Activated CD4-positive, alpha-beta T cell treated with anti-CD3 and anti-CD28 coated beads for 48 hours (primary cell): ENCODE measurements around the gene TMPRSS13.
"Not testable (repeated sequence)": the region's sequence is repeated elsewhere in the genome, so short reads cannot be mapped to it uniquely, and the experiment has no call there.

Source experiments
- DNase-seq: peaks from one replicate; pipeline ENCODE4 v3.0.0-alpha.2; 2020

TMPRSS13 gene

GRCh38 chr11:117929916-117930570 lies 841 bp upstream of the TMPRSS13 start:
- DNase-seq: no peak

- DNase-seq: no peak
Measured at GRCh38 chr11:117928446-117929141, 608 bp downstream of the TMPRSS13 start.

GRCh38 chr11:117927926-117928325 lies 1.3 kb downstream of the TMPRSS13 start:
- no peak for DNase-seq

- DNase-seq: not testable (repeated sequence)
Measured at GRCh38 chr11:117926166-117926565, 3.0 kb downstream of the TMPRSS13 start.

GRCh38 chr11:117925198-117925925 lies 3.8 kb downstream of the TMPRSS13 start:
- no peak for DNase-seq

- DNase-seq: no peak
Measured at GRCh38 chr11:117924631-117925170, 4.5 kb downstream of the TMPRSS13 start.

GRCh38 chr11:117923773-117924172 lies 5.4 kb downstream of the TMPRSS13 start:
- no peak for DNase-seq

GRCh38 chr11:117923275-117923674 lies 5.9 kb downstream of the TMPRSS13 start:
- DNase-seq: no peak

GRCh38 chr11:117921893-117922292 lies 7.3 kb downstream of the TMPRSS13 start:
- DNase-seq: no peak

- DNase-seq: no peak
Measured at GRCh38 chr11:117921456-117921855, 7.7 kb downstream of the TMPRSS13 start.

- peak; percentile 39 for DNase-seq
Measured at GRCh38 chr11:117919781-117920221, 9.4 kb downstream of the TMPRSS13 start.

GRCh38 chr11:117919341-117919740 lies 9.9 kb downstream of the TMPRSS13 start:
- DNase-seq: no peak

- DNase-seq: no peak
Measured at GRCh38 chr11:117918366-117919255, 10.6 kb downstream of the TMPRSS13 start.

GRCh38 chr11:117917591-117918151 lies 11.5 kb downstream of the TMPRSS13 start:
- no peak for DNase-seq

- DNase-seq: no peak
Measured at GRCh38 chr11:117916956-117917355, 12.2 kb downstream of the TMPRSS13 start.

- no peak for DNase-seq
Measured at GRCh38 chr11:117915672-117916235, 13.4 kb downstream of the TMPRSS13 start.

GRCh38 chr11:117914991-117915618 lies 14.1 kb downstream of the TMPRSS13 start:
- DNase-seq: no peak

GRCh38 chr11:117914398-117914761 lies 14.8 kb downstream of the TMPRSS13 start:
- DNase-seq: no peak

- no peak for DNase-seq
Measured at GRCh38 chr11:117913736-117914397, 15.3 kb downstream of the TMPRSS13 start.

GRCh38 chr11:117912497-117912896 lies 16.7 kb downstream of the TMPRSS13 start:
- no peak for DNase-seq

- no peak for DNase-seq
Measured at GRCh38 chr11:117911694-117912093, 17.5 kb downstream of the TMPRSS13 start.
